GM18861 (cell line): Measurements from ENCODE around the gene PEX13.
A peak's percentile ranks its signal among the peaks of the same experiment; 100 is the strongest.
"Not testable (repeated sequence)": the region's sequence is repeated elsewhere in the genome, so short reads cannot be mapped to it uniquely, and the experiment has no call there.

ENCODE experiments used
- ATAC-seq: cut with Tn5 transposase; IDR thresholded peaks from one replicate; pipeline ENCODE4 v1.9.1; 2021; ENCODE audit not compliant: unreplicated experiment

PEX13 gene, protein sequence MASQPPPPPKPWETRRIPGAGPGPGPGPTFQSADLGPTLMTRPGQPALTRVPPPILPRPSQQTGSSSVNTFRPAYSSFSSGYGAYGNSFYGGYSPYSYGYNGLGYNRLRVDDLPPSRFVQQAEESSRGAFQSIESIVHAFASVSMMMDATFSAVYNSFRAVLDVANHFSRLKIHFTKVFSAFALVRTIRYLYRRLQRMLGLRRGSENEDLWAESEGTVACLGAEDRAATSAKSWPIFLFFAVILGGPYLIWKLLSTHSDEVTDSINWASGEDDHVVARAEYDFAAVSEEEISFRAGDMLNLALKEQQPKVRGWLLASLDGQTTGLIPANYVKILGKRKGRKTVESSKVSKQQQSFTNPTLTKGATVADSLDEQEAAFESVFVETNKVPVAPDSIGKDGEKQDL

DNA sequence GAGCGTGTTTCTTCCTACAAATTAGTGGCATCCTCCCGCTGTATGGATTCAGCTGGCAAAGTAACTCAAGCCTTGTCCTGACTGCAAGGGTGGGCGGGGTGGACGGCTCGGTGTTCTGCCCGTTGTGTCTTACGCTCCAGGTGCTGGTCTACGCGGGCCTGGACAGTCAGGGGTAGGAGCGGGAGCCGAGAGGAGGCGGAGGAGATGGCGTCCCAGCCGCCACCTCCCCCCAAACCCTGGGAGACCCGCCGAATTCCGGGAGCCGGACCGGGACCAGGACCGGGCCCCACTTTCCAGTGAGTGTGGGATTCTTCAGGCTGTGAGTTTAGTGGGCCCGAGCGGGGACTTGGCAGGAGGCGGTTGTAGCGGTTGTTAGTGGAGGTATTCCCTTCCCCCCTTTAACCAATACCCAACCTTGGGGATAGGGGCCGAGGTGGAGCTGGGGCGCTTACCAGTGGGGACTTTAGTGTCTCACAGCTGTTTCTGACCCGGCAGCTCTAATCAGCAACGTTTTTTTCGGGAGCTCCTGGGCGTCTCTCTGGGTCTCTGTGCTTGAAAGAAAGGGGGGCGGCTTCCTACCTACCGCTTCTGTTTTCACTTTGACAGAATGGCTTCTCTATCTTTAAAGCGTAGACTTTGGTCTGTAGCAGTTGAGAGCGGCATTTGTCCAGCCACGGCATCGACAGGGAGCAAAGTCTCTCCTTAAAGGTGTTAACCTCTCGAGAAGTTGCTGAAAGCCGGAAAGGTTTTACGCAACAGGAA is at the start of gene PEX13, which contains the start of gene PUS10:
TSS of gene PEX13 (plus strand) at position 165 of the 762 bp plus-strand sequence. CDS start at position 205, 40 bp downstream.
TSS of gene PUS10 (minus strand) at position 700 of the 762 bp plus-strand sequence. CDS start 6,365 bp downstream, outside the sequence.
- ATAC-seq, result peak; percentile 57

DNA sequence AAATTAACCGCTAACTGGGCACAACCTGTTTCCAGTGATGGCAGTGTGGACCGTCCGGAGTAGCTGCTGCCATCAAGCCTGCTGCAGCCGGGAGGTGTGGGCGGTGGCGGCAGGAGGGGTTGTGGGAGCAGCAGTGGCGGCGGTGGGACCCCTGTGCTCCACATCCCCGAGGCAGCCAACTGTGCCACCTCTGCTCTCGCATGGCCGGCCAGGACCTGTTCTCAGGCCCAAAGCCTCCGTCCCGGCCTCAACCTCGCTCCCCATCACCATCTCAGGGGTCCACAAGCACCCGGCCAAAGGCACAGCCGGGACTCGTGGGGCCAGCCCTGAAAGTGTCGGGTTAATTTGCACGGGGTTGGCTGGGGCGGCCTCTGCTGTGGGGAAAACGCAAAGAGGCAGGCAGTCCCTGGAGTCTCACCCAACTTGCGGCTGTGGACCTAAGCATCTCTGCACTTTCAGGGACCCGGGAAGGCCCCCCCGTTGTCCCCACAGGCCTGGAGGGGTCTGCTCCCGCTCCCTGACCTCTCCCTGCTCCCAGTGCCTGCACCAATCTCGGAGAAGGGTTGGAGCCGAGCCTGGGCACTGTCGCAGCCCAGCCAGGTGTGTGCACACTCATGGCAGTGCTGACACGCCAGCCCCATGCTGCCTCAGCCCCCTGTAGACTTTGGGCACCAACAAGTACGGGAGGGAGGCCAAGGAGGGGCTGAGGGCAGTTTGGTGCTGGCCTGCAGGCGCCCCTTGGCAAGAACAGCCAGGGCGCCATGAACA is 44.4 kb upstream of the PEX13 start:
- peak; percentile 7 for ATAC-seq

DNA sequence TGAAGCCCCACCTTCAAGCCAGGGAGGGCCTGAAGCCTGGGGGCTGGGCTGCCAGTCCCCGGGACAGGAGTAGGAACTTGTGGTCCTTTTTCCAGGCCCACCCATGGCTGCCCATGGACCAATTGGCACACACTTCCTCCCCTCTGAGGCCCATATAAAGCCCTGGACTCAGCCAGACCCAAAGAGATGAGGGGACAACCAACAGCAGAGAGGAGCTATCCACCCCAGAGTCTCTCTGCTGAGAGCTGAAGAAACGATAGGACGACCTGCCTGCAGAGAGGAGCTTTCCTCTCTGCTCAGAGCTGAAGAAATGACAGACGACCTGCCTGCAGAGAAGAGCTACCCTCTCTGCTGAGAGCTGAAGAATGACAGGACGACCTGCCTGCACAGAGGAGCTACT is 43.8 kb upstream of the PEX13 start:
- ATAC-seq, result no peak

DNA sequence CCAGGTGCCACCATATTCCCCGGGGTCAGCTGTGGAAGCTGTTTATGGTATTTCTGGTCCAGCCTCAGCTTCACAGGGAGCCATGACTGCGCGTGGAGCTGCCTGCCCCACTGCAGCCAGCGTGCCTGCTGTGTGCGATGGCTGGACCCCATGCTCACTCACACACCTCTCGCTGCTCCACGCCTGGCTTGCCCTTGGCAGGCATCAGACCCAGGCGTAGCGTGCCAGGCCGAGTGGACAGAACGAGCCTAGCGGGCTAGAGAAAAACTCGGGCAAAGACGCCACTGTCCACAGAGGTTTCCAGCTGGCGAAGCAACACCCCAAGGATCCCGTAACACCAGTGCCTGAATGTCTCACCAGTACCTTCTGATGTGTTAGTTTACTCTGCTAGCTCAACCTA is 42.9 kb upstream of the PEX13 start:
- ATAC-seq, result no peak

DNA sequence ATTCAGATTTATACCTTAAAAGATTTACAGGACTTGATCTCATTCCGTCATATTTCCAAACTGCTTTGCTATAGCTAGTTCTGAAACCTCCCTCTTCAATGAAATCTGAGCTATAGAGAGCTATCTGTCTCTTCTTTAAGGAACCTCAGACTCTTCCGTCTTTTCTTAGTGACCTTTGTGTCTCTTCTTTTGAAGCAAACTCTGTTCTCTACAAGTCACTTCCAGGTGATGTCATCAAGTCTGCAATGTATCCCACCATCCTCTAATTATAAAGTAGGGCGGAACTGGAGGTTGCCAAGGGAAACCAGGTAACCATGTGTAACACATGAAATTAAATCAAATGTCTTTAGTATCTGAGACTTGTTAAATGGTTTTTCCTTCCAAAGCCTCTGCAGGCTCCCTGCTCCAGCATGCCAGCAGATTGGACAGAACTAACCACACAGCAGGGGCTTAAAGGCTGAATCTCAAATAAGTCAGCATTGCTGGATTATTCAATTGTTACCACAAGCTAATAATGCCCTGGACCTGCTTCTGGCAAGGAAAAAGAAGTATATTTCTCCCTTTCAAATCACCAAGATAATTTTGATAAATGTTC is 41.2 kb upstream of the PEX13 start:
- ATAC-seq, result no peak

DNA sequence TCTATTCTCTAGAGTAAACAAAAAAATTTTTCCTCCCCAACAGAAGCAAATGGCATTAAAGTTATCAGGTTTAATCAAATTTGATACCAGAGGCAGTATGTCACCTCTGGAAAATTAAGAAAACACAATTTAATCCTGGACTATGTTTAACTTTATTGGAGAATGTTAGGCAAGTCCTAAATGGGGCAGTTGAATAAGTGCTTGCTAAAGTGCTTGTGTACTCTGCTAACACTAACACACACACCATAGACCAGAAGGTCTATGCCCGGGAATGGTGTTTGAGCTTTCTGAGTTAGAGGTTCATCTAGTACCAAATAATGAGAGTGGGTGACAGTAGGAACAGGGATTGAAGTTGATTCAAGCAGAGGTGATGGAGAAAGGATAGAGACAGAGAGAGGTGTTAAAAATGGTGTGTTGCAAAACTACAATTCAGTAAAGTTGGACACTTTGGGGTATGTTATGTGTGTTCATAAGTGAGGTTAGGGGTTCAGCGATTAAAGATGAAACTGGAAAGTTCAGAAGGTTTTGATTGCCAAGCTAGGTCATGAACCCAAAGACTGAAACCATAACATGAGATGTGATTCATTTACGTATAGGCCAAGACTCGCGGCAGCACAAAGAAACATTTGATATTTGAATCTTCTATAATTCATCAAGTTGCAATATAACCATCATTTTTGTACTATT is 40.5 kb upstream of the PEX13 start:
- ATAC-seq, result peak; percentile 44

DNA sequence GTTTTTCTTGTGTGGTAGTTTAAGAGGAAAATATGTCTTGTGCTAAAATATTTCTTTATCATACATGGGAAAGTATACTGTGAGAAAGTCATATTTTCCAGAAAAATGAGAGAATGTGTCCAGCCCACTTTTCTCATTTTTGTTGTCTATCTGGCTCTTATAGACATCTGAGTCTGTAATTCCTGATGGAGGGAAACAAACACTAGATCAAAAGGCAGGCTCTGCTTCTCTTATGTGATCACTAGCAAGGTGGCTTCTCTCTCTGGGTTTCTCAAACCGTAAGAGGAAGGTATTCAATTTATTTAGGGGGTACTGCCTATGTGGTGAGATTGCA is 40.0 kb upstream of the PEX13 start:
- no peak for ATAC-seq

DNA sequence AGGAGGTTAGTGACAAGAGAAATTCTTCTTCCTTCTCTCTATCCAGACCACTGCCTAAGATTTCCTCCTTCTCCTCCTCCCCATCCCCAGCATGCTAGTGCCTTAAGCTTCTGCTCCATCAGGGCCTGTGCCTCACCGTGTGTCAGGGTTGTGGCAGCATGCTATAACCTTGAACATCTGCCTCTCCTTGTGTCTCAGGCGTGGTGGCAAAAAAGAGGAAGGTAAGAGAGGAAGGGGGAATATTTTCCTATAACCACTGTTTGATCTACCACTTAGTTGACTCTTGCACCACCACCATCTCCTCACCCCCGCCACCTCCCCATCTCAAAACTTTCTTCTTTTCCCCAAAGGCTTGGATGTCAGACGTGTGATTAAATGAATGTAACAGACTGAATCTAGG is 38.3 kb upstream of the PEX13 start:
- ATAC-seq, result no peak

DNA sequence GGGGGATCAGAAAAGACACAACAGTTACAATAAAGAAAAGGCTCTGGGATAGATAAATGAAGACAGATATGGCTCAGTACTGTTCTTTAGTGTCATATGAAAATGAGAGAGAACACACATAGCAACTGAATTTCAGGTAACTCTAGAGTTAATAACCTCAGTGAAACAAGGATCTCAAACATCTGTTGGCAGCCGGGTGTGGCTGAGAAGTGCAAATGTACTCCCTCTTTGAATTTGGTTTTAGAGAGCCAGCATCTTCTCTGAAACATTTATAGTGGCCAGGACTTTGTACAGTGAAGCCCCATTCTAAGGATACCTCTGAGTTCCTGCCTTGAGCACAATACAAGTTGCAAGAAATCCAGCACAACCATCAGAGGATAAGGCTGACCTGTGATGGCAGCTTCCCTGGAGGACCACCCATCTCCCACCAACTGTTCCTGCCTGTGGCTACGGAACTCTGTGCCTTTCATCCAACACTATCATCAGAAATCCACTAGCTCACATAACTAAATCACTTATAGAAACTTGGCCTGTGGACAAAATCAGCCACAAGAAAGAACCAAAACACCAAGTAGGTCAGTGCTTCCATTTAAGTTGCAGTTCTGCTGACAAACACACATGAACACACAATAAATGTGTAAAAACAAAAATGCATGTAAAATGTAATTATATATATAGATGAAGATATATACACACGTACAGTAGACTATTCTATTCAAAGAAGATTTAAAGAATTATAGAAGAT is 37.3 kb upstream of the PEX13 start:
- ATAC-seq, result no peak

DNA sequence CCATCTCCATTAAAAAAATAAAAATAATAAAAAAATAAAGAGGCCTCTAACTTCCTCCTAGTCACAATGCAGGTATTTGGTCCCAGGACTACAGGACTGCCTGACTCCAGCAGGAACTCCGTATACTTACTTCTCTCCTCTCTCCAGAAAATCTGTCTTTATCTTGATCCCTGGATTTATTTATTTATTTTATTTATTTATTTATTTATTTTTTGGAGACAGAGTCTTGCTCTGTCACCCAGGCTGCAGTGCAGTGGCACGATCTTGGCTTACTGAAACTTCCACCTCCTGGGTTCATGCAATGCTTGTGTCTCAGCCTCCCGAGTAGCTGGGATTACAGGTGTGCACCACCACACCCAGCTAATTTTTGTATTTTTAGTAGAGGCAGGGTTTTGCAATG is 35.5 kb upstream of the PEX13 start:
- ATAC-seq, result not testable (repeated sequence)

DNA sequence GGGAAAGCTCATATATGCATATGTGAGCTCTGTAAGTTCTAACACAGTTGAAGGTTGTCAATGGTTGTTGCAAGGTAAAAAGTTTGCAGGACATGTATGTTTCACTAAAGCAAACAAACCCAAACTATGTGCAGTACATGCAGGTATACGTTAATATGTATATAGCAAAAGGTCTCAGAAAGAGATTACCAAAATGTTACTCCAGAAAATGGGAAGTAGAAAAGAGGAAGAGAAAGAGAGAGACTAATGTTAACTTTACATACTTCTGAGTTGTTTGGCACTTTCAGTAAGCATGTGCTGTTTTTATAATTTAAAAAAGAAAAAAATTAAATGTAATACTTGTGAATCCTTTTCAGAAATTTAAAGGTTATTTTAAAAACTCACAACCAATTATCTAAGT is 32.8 kb upstream of the PEX13 start:
- ATAC-seq, result no peak

DNA sequence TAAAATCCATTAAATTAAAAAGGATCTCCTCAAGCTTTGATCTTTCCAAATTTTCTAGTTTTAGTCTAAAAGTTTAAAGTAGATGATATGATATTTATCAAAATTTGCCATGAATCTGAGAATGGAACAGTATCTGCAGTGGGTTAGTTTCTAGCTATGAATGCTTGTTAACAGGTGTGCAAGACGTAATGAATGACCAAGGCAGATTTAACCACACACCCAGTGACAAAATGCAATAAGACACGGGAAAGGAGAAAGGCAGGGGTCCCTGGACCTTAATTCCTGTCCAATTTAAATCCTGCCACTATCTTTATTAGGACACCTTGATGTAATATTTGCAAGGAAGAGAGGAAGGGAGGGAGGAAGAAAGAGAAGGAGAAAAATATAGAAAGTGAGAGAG is 30.5 kb upstream of the PEX13 start:
- no peak for ATAC-seq

DNA sequence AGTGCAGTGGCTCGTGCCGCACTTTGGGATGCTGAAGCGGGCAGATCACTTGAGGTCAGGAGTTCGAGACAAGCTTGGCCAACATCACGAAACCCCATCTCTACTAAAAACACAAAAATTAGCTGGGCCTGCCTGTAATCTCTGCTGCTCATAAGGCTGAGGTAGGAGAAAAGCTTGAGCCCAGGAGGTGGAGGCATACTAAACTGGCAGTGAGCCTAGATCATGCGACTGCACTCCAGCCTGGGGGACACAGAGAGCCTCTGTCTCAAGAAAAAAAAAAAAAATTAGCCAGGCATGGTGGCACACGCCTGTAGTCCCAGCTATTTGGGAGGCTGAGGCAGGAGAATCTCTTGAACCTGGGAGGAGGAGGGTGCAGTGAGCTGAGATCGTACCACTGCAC is 29.9 kb upstream of the PEX13 start:
- not testable (repeated sequence) for ATAC-seq

DNA sequence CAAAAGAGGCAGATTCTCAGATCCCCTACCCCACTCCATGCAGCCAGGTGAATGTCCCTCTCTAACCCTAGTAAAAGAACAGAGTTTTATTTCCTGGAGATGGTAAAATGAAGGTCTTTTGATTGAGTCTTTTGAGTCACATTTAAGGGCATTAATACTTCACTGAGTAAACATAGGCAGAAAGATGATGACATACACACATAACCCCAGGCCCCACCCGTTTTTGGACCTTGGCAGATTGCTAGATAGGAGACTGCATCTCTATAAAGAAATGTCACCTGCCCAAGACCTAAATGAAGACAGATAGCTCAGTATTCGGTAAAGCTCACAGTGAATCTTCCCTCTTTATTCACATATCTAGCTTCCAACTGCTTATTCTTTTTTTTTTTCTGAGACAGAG is 28.3 kb upstream of the PEX13 start:
- ATAC-seq, result no peak

DNA sequence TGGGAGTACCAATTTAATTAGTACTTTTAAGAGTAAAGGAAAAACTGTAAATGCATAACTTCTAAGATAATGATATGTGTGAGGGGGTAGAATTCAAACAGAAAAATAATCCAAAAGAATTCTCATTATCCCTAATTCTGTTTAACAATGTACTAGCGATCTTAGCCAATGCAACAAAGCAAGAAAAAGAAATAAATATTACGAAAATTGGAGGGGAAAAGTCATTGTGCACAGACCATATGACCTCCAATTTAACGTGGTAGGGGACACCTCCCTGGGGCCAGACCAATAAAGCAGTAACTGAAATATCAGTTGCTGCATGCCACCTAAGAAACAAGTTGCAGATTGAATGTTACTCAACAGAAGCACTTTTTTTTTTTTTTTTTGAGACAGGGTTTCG is 25.9 kb upstream of the PEX13 start:
- no peak for ATAC-seq

DNA sequence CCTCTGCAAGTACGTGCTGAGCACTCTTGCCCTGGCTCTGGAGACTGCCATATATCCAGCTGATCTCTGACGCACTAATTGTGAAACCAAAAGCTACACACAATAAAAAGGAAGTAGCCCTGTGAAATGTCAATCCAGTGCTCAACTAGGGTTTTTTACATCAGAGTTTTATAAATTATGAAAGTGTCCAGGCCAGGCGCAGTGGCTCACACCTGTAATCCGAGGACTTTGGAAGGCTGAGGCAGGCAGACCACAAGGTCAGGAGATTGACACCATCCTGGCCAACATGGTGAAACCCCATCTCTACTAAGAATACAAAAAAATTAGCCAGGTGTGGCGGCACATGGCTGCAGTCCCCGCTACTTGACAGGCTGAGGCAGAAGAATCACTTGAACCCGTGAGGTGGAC is 24.5 kb upstream of the PEX13 start:
- ATAC-seq, result peak; percentile 97

DNA sequence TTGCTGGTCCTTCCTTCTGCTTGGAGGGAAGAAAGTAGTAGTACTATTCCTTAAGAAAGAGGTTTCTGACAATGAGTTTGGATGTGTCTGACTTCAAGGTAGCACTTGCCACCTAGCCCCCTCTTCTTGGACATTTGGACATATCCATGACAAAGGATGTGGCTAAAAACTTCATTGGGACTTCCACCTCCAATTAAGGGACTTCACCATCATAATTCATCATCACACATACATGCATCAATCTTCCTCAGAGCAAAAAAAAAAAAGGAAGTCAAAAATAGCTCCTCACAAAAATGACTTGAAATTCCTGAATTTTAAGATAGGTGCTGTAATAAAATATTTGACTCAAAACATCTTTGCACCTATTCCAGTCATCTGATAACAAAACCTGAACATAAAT is 23.4 kb upstream of the PEX13 start:
- no peak for ATAC-seq

DNA sequence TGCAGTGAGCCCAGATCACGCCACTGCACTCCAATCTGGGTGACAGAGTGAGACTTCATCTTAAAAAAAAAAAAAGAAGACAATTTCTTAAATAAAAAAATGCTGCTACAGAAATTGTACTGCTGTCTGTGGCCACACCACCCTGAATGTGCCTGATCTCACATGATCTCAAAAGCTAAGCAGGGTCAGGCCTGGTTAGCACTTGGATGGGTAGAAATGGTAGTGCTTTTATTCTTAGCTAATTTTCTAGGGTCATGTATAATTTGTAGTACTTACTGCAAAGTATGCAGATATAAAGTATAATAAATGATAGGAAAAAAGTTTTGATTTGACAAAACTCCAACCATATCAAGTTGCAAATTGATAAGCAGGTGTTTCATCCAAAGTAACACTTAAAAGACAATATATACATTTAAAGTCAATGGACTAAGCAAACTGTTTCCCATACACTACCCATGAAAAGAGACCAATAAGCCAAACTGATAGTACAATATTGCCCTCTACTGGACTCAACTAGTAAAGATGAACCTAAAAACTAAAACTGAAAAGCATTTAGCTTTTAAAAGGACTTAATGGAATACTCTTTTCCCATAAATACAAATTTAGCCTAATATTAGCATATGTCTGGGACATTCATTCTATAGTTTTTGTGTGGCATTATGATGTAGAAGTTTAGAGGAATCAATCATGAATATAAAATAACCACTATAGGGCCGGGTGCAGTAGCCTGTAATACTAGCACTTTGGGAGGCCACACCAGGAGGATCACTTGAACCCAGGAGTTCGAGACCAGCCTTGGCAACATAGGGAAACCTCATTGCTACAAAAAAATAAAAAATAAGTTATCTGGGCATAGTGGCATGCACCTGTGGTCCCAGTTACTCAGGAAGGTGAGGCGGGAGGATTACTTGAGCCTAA is 18.6 kb upstream of the PEX13 start:
- no peak for ATAC-seq

DNA sequence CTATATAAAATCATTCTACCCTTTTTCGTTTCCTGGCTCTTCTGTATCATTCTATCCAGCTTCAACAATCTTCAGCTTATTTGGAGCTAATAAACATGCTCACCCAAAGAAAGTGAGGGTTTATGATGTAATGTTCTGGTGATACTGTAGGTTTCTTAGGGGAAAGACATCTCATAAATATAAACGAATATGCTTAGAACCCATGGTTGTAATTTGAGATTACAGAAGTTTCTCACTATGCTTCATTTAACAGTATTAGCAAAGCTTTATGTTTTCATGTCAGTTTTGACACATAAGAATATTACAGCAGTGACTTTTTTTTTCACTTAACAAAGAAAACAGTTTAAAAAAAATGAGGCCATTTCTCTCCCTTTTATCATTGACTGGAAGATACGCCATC is 11.8 kb upstream of the PEX13 start:
- no peak for ATAC-seq
